Peyer's patch (tissue), 4 donors: ENCODE data around the gene XG. TPM values are rescaled to one million over a fixed set of nuclear protein-coding genes. Genes with fewer than 3 reads are reported as not detected.
A peak's percentile ranks its signal among the peaks of the same experiment; 100 is the strongest.
"Not testable (repeated sequence)": the region's sequence is repeated elsewhere in the genome, so short reads cannot be mapped to it uniquely, and the experiment has no call there.

Experiments
- DNase-seq, 3 donors: peaks; one replicate each; pipeline ENCODE4 v3.0.0-alpha.2; 2017 to 2019
- H3K27ac ChIP-seq, 4 donors: fragments of 200-600 bp; sonication (generic); one replicate each; pipeline ENCODE4 v1.5.1; 2016 to 2019
- H3K27me3 ChIP-seq, 2 donors: fragments of 200-600 bp; sonication (generic); one replicate each; pipeline ENCODE4 v1.5.1; 2019
- H3K36me3 ChIP-seq, 3 donors: fragments of 200-600 bp; sonication (generic); one replicate each; pipeline ENCODE4 v1.5.1; 2016 to 2019
- H3K4me1 ChIP-seq, 4 donors: fragments of 200-600 bp; sonication (generic); one replicate each; pipeline ENCODE4 v1.5.1; 2016 to 2019
- H3K4me3 ChIP-seq, 4 donors: fragments of 200-600 bp; sonication (generic); 1 replicate in 3 of 4; 2 replicates in 1 of 4; pipeline ENCODE4 v1.5.1; 2016 to 2019; ENCODE audit warnings: mild to moderate bottlenecking in 1 of 4
- H3K9me3 ChIP-seq, 4 donors: fragments of 200-600 bp; sonication (generic); one replicate each; pipeline ENCODE4 v1.5.1; 2016 to 2019; ENCODE audit warnings: mild to moderate bottlenecking in 1 of 4
- POLR2A ChIP-seq, 2 donors: fragments of 450-650 bp; IDR thresholded peaks; one replicate each; pipeline ENCODE4 v1.5.1; 2017; ENCODE audit warnings: antibody characterized with exemption in 2 of 2, mild to moderate bottlenecking in 2 of 2, moderate library complexity in 2 of 2
- total RNA-seq, 4 donors: library from RNA; depleted of rRNA; stranded (reverse); fragments of >200 nt; gene quantifications; one replicate each; pipeline ENCODE4 v1.1.0, GENCODE V29; 2016
- TF ChIP-seq, protein P1 (sequence below), 6 experiments: fragments of 450-650 bp in 4 of 6; fragments of 200-600 bp in 2 of 6; sonication (generic) in 1 of 6; IDR thresholded peaks; one replicate each; pipeline ENCODE4 v1.5.1; 2017 to 2019; ENCODE audit warnings: antibody characterized with exemption in 6 of 6, mild to moderate bottlenecking in 3 of 6, moderate library complexity in 1 of 6

Gene XG
- total RNA-seq, 4 donors from 2014 or later, result 0.40 TPM; not detected in 3

DNA sequence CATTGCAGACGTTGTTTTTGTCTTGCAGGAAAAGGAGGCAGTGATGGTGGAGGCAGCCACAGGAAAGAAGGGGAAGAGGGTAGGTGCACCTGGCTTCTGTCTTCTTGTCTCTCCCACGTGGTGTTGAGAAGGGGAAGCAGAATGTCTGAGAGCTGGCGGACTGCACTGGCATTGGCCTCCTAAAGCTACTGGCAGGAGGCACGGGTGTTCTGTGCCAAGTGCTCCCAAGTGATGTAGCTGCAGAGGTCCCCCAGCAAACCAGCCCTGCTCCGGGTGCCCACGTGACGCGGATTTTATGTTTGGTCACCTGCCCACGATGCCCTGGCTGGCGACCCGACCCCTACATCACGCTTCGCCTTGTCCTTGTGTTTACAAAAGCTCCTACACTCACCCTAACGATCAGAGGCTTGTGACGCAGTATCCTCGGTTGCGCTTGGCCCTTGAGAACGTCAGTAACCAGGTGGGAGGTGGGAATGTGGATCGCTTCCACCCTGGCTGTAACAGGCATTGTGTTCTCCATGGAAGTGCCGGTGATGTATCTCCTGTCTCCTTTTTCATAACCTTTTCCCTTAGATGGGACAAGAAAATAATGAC lies 28.5 kb upstream of the XG start:
- Histone ChIP-seq H3K4me3 (no peak overlapping the region), H3K27me3 (no peaks in the 10 kb centered on the region), H3K27ac (no peak overlapping the region), H3K36me3 (peaks cover 0 to 97% (median 0%) of the 10 kb centered on the region in 3 donors), H3K9me3 (no peaks in the 10 kb centered on the region), H3K4me1 (no peaks in the 10 kb centered on the region)
- TF ChIP-seq, protein P1, sequence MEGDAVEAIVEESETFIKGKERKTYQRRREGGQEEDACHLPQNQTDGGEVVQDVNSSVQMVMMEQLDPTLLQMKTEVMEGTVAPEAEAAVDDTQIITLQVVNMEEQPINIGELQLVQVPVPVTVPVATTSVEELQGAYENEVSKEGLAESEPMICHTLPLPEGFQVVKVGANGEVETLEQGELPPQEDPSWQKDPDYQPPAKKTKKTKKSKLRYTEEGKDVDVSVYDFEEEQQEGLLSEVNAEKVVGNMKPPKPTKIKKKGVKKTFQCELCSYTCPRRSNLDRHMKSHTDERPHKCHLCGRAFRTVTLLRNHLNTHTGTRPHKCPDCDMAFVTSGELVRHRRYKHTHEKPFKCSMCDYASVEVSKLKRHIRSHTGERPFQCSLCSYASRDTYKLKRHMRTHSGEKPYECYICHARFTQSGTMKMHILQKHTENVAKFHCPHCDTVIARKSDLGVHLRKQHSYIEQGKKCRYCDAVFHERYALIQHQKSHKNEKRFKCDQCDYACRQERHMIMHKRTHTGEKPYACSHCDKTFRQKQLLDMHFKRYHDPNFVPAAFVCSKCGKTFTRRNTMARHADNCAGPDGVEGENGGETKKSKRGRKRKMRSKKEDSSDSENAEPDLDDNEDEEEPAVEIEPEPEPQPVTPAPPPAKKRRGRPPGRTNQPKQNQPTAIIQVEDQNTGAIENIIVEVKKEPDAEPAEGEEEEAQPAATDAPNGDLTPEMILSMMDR (IDR thresholded peaks at IDR 0.05), result no peak
- TF ChIP-seq POLR2A (IDR thresholded peaks at IDR 0.05), result no peak
- peak in 1 of 3 donors; percentile 38 for DNase-seq

GRCh38 chrX:2727264-2727663 lies 24.6 kb upstream of the XG start:
- not testable (repeated sequence) for H3K4me1 ChIP-seq, H3K27ac ChIP-seq, H3K4me3 ChIP-seq, H3K9me3 ChIP-seq, DNase-seq, H3K27me3 ChIP-seq
- peaks cover 0 to 93% (median 0%) of the 10 kb centered on the region in 3 donors for H3K36me3 ChIP-seq

- Histone ChIP-seq H3K4me1 (no peaks in the 10 kb centered on the region), H3K27ac (no peak overlapping the region), H3K9me3 (no peaks in the 10 kb centered on the region), H3K4me3 (no peak overlapping the region), H3K27me3 (no peaks in the 10 kb centered on the region), H3K36me3 (peaks cover 0 to 82% (median 0%) of the 10 kb centered on the region in 3 donors)
- no peak for TF ChIP-seq POLR2A (IDR thresholded peaks at IDR 0.05)
- TF ChIP-seq, protein P1 (IDR thresholded peaks at IDR 0.05), result no peak
- DNase-seq, result no peak
Observed at GRCh38 chrX:2732076-2732475, 19.8 kb upstream of the XG start.

- Histone ChIP-seq H3K27ac (no peak overlapping the region), H3K27me3 (no peaks in the 10 kb centered on the region), H3K36me3 (peaks cover 0 to 76% (median 0%) of the 10 kb centered on the region in 3 donors), H3K4me1 (no peaks in the 10 kb centered on the region), H3K9me3 (no peaks in the 10 kb centered on the region), H3K4me3 (no peak overlapping the region)
- DNase-seq, result no peak
- TF ChIP-seq, protein P1 (IDR thresholded peaks at IDR 0.05), result no peak
- TF ChIP-seq POLR2A (IDR thresholded peaks at IDR 0.05), result no peak
Observed at GRCh38 chrX:2732649-2733048, 19.2 kb upstream of the XG start.

DNA sequence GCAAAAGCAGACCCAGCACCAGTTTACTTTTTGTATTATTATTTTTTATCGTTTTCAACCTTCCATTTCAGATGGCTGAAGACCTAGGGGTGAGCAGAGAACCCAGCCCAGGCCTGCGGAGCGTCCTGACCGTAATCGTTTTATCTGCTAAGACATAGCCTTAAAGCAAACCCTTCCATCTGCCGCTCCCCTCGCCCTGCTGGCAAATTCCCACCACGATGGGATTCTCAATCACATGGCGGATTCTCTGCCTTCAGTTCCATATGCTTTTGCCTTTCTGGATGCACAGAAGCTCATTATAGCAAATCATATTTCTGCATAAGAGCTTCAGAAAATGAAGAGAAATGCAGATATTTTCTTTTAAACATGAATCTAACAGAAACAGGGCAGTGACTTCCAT lies 18.6 kb upstream of the XG start:
- DNase-seq, result no peak
- Histone ChIP-seq H3K9me3 (no peaks in the 10 kb centered on the region), H3K4me1 (no peaks in the 10 kb centered on the region)

GRCh38 chrX:2735270-2735669 lies 16.6 kb upstream of the XG start:
- no peaks in the 10 kb centered on the region for H3K27me3 ChIP-seq
- no peaks in the 10 kb centered on the region for H3K4me1 ChIP-seq
- no peak overlapping the region for H3K27ac ChIP-seq
- TF ChIP-seq, protein P1 (IDR thresholded peaks at IDR 0.05), result no peak
- TF ChIP-seq POLR2A (IDR thresholded peaks at IDR 0.05), result no peak
- no peaks in the 10 kb centered on the region for H3K9me3 ChIP-seq
- no peak overlapping the region for H3K4me3 ChIP-seq
- DNase-seq, result no peak
- H3K36me3 ChIP-seq, result peaks cover 0 to 75% (median 0%) of the 10 kb centered on the region in 3 donors

More for the DNA sequence above, 18.6 kb upstream of the XG start:
- Histone ChIP-seq H3K4me3 (no peak overlapping the region), H3K27me3 (no peaks in the 10 kb centered on the region), H3K36me3 (peaks cover 0 to 75% (median 0%) of the 10 kb centered on the region in 3 donors), H3K27ac (no peak overlapping the region)
- TF ChIP-seq, protein P1 (IDR thresholded peaks at IDR 0.05), result no peak
- TF ChIP-seq POLR2A (IDR thresholded peaks at IDR 0.05), result no peak
